Testis (tissue), 2 donors: Measurements from ENCODE around the gene MARCHF9.

Source experiments
- CTCF ChIP-seq, 3 experiments: fragments of 450-650 bp in 2 of 3; fragments of 200-600 bp in 1 of 3; sonication (generic) in 1 of 3; IDR thresholded peaks; one replicate each; pipeline ENCODE4 v1.5.1; 2016 to 2019; ENCODE audit warnings: antibody characterized with exemption in 3 of 3, mild to moderate bottlenecking in 2 of 3, moderate library complexity in 1 of 3
- POLR2A ChIP-seq: fragments of 450-650 bp; IDR thresholded peaks from one replicate; pipeline ENCODE4 v1.6.1; 2017; ENCODE audit warnings: antibody characterized with exemption, mild to moderate bottlenecking, moderate library complexity

- TF ChIP-seq CTCF (IDR thresholded peaks at IDR 0.05) (no peak), POLR2A (no peak)
Measured at GRCh38 chr12:57725851-57726150, 29.1 kb upstream of the MARCHF9 start.
